Activated CD4-positive, alpha-beta T cell treated with anti-CD3 and anti-CD28 coated beads for 48 hours (primary cell): ENCODE results near the gene HYI.
"Not testable (repeated sequence)": the region's sequence is repeated elsewhere in the genome, so short reads cannot be mapped to it uniquely, and the experiment has no call there.

ENCODE experiments used
- DNase-seq: peaks from one replicate; pipeline ENCODE4 v3.0.0-alpha.2; 2020

HYI gene

GRCh38 chr1:43453442-43454269 lies at the start of gene HYI:
TSS of gene HYI (minus strand) at chr1:43453931. CDS start at chr1:43453793, 138 bp downstream.
- DNase-seq: peak; percentile 81

DNA sequence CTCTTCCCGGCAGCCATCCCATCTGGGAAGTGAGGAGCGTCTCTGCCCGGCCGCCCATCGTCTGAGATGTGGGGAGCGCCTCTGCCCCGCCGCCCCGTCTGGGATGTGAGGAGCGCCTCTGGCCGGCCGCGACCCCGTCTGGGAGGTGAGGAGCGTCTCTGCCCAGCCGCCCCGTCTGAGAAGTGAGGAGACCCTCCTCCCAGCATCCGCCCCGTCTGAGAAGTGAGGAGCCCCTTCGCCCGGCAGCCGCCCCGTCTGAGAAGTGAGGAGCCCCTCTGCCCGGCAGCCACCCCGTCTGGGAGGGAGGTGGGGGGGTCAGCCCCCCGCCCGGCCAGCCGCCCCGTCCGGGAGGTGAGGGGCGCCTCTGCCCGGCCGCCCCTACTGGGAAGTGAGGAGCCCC lies 48.1 kb upstream of the HYI start:
- not testable (repeated sequence) for DNase-seq

DNA sequence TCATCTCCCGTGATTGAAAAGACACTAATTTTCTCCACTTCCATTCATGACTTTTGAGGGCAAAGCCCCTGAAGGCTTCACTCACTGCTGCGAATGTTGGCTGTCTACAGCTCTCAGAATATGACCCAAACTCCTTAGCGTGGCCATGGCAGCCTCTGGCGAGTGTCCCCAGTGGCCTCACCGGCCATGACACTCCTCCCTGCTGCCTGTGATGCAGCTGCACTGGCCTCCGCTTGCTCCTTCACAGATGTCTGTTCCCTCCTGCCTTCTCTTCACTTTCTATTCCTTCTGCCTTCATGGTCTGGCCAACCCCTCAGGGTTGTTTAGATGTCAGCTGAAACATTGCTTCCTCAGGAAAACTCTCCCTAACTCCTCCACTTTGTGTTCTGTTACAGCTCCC lies 46.2 kb upstream of the HYI start:
- DNase-seq: no peak

GRCh38 chr1:43495204-43495603 lies 41.5 kb upstream of the HYI start:
- DNase-seq: no peak

- no peak for DNase-seq
Measured at GRCh38 chr1:43493661-43494450, 40.1 kb upstream of the HYI start.

DNA sequence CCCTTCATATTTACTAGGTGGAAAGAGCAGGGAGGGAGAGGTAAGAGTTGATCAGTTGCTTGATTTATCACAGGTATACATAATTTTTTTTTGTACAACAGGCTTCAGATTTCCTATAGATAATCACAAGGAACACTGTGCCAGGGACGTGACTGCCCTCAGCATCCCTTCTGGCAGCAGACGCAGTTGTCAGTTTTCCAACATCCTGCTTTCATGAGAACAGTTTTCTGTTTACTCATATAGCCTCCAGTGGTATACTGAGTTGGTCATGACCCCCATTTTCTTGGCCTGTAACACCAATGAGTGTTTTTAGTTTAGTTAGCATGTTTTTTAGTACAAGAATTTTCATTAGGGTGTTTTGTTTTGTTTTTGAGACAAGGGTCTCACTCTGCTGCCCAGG lies 39.1 kb upstream of the HYI start:
- no peak for DNase-seq

DNA sequence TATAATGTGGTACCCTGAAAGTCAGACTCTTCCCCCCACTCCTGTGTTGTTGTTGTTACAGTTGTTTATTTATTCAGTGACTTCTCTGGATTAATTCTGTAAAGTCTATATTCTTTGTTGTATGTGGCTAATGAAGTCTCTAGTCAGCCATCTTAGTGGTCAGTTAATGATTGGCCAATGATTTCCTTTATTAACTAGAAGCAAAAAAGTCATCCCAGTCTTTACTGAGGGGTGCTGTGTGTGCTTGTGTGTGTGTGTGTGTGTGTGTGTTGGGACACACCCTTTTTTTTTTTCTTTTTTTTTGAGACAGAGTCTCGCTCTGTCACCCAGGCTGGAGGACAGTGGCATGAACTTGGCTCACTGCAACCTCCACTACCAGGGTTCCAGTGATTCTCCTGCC lies 37.3 kb upstream of the HYI start:
- no peak for DNase-seq

DNA sequence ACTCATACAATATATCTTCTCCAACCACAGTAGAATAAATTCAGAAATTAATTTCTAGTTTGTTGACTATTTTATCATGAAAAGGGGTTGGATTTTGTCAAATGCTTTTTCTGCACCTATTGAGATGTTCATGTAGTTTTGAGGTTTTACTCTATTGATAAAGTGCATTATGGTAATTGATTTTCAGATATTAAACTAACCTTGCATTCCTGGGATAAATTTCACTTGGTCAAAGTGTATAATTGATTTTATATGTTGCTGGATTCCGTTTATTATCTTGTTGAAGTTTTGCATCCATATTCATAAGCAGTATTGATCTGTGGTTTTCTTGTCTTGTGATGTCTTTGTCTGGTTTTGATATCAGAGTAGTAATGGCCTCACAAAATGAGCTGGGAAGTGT lies 34.4 kb upstream of the HYI start:
- no peak for DNase-seq

- no peak for DNase-seq
Measured at GRCh38 chr1:43484367-43484766, 30.6 kb upstream of the HYI start.

DNA sequence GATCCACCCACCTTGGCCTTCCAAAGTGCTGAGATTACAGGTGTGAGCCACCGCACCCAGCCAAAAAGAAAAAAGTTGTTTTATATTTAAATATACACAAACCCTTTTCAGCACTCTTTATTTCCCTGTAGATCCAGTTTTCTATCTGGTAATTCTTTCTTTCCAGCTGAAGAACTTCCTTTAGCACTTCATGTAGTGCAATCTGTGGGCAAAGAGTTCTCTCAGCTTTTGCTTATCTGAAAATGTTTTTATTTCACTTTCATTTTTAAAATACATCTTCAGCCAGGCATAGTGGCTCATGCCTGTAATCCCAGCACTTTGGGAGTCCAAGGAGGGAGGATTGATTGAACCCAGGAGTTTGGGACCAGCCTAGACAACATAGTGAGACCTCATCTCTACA lies 28.5 kb upstream of the HYI start:
- DNase-seq: no peak

GRCh38 chr1:43481491-43481890 lies 27.8 kb upstream of the HYI start:
- no peak for DNase-seq

DNA sequence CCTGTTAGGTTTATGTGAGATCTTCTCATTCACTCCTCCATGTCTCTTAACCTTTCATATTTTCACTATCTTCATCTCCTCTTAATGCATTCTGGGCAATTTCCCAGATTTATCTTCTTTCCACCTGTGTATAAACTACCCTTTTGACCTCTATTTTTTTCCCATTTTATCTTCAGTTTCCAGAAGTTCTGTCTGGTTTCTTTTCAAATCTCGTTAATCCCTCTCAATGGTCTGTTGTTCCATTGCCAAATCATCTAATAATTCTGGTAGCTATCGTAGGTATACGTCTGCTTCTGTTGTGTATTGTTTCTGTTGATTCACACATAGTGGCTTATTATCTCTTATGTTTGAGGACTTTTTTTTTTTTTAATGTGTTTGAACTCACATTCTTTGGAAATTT lies 25.7 kb upstream of the HYI start:
- no peak for DNase-seq

- DNase-seq: no peak
Measured at GRCh38 chr1:43477716-43478115, 24.0 kb upstream of the HYI start.

DNA sequence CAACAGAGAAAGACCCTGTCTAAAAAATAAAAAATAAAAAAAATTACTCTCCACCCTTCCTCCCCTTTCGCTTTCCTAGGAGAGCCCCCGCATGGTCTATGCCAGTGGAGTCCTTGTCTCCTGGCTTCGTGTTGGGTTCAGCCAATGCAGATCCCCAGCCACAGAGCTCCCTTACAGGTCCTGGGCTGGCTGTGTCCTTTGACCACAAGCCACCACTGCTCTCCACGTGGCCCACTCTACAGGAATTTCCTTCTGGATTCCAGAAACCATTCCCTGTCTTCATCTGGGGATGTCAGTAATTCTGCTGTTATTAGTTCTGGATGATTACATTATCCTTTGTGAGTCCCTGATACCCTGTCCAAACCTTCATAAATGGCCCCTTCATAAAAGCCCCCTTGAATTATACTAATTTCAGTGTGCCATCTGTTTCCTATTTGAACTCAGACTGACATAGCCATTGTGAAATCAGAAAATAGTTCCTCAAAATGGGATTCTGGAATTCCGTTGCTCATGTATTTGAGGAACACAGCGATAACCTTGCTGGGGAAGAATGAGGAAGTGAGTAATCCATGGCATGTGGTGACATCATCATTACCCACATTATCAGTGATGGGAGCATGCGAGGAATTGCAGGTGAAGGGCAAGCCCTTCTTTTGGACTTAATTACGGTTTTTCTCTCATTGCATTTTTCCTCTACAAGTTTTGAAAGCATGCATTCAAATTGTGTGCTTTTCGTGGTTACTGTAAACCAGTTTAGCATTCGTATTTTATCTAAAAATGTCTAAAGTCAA lies 22.1 kb upstream of the HYI start:
- DNase-seq: not testable (repeated sequence)

- no peak for DNase-seq
Measured at GRCh38 chr1:43473463-43473862, 19.7 kb upstream of the HYI start.

GRCh38 chr1:43472463-43473151 lies 18.9 kb upstream of the HYI start:
- not testable (repeated sequence) for DNase-seq

GRCh38 chr1:43472087-43472462 lies 18.3 kb upstream of the HYI start:
- no peak for DNase-seq

DNA sequence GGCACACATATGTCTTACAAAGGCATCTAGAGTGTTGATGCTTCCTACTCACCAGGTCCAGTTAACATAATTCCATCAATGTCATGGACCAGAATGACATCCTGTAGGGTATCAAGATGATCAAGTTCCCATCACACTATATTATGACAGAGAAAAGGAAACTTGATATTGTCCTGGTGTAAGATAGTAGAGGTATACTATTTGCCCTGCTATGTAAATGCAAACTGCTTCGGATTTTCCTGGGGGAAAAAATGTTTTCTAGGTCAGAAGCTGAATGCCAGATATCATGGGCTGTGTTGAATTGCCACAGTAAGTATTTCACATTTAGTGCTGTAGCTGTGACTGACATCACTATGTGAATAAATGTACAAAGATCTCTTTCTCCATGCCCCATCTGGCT lies 16.2 kb upstream of the HYI start:
- DNase-seq: no peak

GRCh38 chr1:43468414-43468813 lies 14.7 kb upstream of the HYI start:
- DNase-seq: no peak

DNA sequence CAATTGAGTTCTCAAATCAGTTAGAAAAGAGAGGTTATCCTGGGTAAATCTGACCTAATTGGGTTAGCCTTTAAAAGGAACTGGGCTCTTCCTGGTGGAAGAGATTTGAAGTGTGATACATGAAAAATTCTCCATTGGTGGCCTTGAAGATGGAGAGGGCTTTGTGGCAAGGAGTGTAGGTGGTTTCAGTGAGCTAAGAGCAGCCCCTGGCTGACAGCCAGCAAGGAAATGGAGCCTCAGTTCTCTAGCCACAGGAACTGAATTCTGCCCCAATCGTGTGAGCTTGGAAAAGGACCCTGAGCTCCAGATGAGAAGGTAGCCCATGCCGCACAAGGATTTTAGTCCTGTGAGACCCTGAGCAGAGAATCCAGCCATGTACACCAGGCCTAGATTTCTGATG lies 12.7 kb upstream of the HYI start:
- no peak for DNase-seq

GRCh38 chr1:43465505-43466067 lies 11.9 kb upstream of the HYI start:
- DNase-seq: no peak

DNA sequence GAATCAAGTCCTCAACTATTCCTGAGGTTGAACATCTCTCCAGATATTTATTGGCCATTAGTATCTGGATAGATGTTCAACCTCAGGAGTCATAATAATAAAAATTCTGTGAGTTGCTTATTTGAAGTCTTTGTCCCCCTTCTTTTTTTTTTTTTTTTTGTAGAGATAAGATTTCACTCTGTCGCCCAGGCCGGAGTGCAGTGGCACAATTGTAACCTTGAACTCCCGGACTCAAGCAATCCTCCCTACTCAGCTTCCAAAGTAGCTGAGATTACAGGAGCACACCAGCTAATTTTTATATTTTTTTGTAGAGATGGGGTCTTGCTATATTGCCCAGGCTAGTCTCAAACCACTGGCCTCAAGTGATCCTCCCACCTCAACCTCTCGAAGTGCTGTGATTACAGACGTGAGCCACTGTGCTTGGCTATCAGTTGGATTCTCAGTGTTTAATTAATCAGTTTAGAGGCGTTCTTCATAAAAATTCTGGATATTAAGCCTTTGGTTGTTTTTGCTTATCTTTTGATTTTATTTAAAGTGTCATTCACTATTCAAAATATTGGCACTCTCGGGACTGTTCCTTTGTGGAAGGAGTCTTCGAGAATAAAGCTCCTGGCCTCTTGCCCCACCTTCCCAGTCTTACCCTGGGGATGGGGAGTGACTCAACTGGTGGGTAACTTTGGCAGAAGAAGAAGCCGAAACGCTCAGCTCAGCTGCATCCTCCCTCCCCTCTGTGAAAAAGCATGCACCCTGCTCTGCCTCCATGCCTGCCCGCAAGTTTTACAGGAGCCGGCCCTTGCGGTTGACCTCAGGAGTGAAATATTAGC lies 11.2 kb upstream of the HYI start:
- DNase-seq: no peak
